Measurements from ENCODE around the gene TAF15.

DNA sequence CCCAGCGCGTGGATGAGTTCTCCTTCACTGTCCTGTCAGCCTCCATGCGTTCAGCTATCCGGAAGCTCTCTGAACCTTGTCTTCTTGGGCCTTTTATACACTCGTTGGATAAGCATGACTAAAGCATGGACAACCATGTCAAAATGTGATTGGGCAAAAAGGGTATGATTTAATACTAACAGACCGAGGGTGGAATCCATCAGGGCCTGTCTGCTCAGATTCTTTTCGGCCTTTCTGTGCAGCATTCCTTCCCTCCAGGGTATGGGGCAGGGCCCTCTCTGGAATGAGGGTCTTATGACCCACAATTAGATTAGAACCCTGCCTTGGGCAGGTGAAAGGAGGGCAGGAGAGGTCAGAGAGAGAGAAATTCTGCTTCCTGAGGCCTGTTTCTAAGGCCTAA, 84.9 kb downstream of the TAF15 start:
- TF ChIP-seq, protein P1, sequence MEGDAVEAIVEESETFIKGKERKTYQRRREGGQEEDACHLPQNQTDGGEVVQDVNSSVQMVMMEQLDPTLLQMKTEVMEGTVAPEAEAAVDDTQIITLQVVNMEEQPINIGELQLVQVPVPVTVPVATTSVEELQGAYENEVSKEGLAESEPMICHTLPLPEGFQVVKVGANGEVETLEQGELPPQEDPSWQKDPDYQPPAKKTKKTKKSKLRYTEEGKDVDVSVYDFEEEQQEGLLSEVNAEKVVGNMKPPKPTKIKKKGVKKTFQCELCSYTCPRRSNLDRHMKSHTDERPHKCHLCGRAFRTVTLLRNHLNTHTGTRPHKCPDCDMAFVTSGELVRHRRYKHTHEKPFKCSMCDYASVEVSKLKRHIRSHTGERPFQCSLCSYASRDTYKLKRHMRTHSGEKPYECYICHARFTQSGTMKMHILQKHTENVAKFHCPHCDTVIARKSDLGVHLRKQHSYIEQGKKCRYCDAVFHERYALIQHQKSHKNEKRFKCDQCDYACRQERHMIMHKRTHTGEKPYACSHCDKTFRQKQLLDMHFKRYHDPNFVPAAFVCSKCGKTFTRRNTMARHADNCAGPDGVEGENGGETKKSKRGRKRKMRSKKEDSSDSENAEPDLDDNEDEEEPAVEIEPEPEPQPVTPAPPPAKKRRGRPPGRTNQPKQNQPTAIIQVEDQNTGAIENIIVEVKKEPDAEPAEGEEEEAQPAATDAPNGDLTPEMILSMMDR (IDR thresholded peaks at IDR 0.05; ENCODE audit: low read length) = no peak
- TF ChIP-seq EZH2 (IDR thresholded peaks at IDR 0.05; ENCODE audit: borderline replicate concordance, low read length) = no peak

Data from OCI-LY1 (cell line).